ENCODE results near the gene DOLK. TPM values are rescaled to one million over a fixed set of nuclear protein-coding genes. Genes with fewer than 3 reads are reported as not detected.

Gene DOLK
- polyA plus RNA-seq (21.8 to 33.5 TPM (median 27.1 TPM) in 3 replicates), polyA minus RNA-seq (40.4 to 52.8 TPM (median 50.8 TPM) in 3 replicates)
- 3.1 TPM for polyA plus RNA-seq (2011; ENCODE audit: low read depth)
- polyA plus RNA-seq (2011; cell fraction: cytosol; rRNA removed) = 12.1 and 12.4 TPM in 2 replicates
- 38.8 and 40.3 TPM in 2 replicates for polyA plus RNA-seq (2011; cell fraction: nucleus; rRNA removed)
- polyA plus RNA-seq (2012; ENCODE audit: low replicate concordance) = 13.1 and 23.2 TPM in 2 replicates
- 24.6 TPM for polyA minus RNA-seq (2011; cell fraction: cytosol; rRNA and poly(A)+ RNA removed)
- 30.9 and 33.5 TPM in 2 replicates for polyA minus RNA-seq (2011; cell fraction: nucleus; rRNA and poly(A)+ RNA removed)

DNA sequence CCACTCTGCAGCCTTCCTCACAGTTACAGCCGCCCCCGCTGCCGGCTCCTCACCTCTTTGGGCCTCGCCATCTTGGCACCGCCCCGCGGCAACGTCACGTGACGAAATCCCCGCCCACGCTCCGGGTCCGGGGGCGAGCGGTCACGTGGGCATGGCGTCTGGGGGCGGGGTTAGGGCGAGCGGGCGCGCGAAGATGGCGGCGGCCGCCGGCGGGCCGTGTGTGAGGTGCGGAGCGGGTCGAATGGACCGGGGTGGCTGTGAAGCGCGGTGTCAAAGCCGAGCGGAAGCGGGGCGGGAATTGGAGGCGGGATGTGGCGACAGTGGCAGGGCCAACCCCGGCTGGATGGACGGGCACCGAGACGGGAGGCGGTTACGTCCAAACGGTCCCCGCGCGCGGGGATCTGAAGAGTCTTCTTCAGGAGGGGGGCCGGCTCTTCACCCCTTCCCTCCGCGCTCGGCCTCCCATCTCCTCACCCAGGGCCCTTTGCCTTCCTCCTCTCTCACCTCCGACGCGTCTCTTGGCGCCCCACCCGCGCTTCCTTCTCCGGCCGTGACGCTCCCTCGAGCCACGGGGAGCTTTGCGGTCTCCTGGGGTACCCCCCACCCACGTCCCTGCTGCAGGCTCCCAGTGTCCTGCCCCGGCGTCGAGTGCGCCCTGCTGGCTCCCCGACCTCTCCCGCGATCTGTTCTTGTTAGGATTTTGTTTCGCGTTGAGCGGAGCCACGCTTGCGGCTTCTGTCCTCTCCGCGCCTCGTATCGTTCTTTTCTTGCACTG, at the start of gene DOLK, which contains the start of gene NUP188:
Gene DOLK, minus strand, starts transcription at position 77 of the 775 bp plus-strand sequence. CDS start 300 bp downstream, outside the sequence.
Gene NUP188, plus strand, starts transcription at position 173 of the 775 bp plus-strand sequence. Its CDS starts 21 bp downstream, at position 194.
- Histone ChIP-seq H3K9me3 (ENCODE audit: control insufficient read depth, low read depth, low read length) (no peaks in the 10 kb centered on the region), H3K4me3 (ENCODE audit: control insufficient read depth in 2 of 3, extremely low read depth in 1 of 3, insufficient read depth in 2 of 3, low read depth in 1 of 3, low read length in 3 of 3) (peak within 1 kb of the TSS; percentile 86 to 97 (median 95)), H3K4me1 (ENCODE audit: control insufficient read depth, extremely low read depth, insufficient read depth, low read length) (peaks cover 9% of the 10 kb centered on the region), H3K9ac (ENCODE audit: control insufficient read depth, extremely low read depth, insufficient read depth, low read length) (peak within 1 kb of the TSS; percentile 96), H3K4me2 (ENCODE audit: control insufficient read depth, extremely low read depth, insufficient read depth, low read depth, low read length) (peak within 1 kb of the TSS; percentile 96), H3K36me3 (ENCODE audit: control insufficient read depth in 2 of 2, extremely low read depth in 1 of 2, insufficient read depth in 2 of 2, low read length in 2 of 2) (peaks cover 3 to 5% of the 10 kb centered on the region in 2 experiments), H3K9me1 (ENCODE audit: control insufficient read depth, extremely low read depth, insufficient read depth, low read length) (no peaks in the 10 kb centered on the region), H2AFZ (ENCODE audit: control insufficient read depth, low read length) (peak within 1 kb of the TSS; percentile 99), H3K27ac (ENCODE audit: control insufficient read depth, insufficient read depth, low read length) (peak within 1 kb of the TSS; percentile 93), H3K27me3 (ENCODE audit: control insufficient read depth, extremely low read depth, insufficient read depth, low read length) (no peaks in the 10 kb centered on the region), H4K20me1 (ENCODE audit: control insufficient read depth, extremely low read depth, insufficient read depth, low read length) (no peaks in the 10 kb centered on the region), H3K79me2 (ENCODE audit: control insufficient read depth, insufficient read depth, low read length) (peaks cover 32% of the 10 kb centered on the region)
- TF ChIP-seq EZH2 (IDR thresholded peaks at IDR 0.05; ENCODE audit: low read length) (no peak), CTCF (optimal IDR thresholded peaks at IDR 0.05 in 1 of 3, IDR thresholded peaks at IDR 0.05 in 1 of 3, conservative IDR thresholded peaks at IDR 0.05 in 1 of 3; ENCODE audit: extremely low read depth in 1 of 3, insufficient read depth in 2 of 3, low read length in 3 of 3) (peak in 1 of 3 experiments; percentile 0)
- FAIRE-seq = no peak
- no peak for DNase-seq (ENCODE audit: low read depth, low spot score)
- dilution Hi-C loops (cut with MboI; ENCODE audit: extremely low pct_ligation_motif_present, low sequenced_read_pairs) = no loop called here

GRCh38 chr9:128995791-128996190, 48.4 kb upstream of the DOLK start:
- no peaks in the 10 kb centered on the region for H3K9me3 ChIP-seq (ENCODE audit: control insufficient read depth, low read depth, low read length)
- H4K20me1 ChIP-seq (ENCODE audit: control insufficient read depth, extremely low read depth, insufficient read depth, low read length) = no peaks in the 10 kb centered on the region
- no peaks in the 10 kb centered on the region for H3K27me3 ChIP-seq (ENCODE audit: control insufficient read depth, extremely low read depth, insufficient read depth, low read length)
- H3K79me2 ChIP-seq (ENCODE audit: control insufficient read depth, insufficient read depth, low read length) = no peaks in the 10 kb centered on the region
- H3K9ac ChIP-seq (ENCODE audit: control insufficient read depth, extremely low read depth, insufficient read depth, low read length) = no peak overlapping the region
- TF ChIP-seq EZH2 (IDR thresholded peaks at IDR 0.05; ENCODE audit: low read length) (no peak), CTCF (optimal IDR thresholded peaks at IDR 0.05 in 1 of 3, IDR thresholded peaks at IDR 0.05 in 1 of 3, conservative IDR thresholded peaks at IDR 0.05 in 1 of 3; ENCODE audit: extremely low read depth in 1 of 3, insufficient read depth in 2 of 3, low read length in 3 of 3) (no peak)
- dilution Hi-C loops (cut with MboI; ENCODE audit: extremely low pct_ligation_motif_present, low sequenced_read_pairs) = no loop called here
- no peak overlapping the region for H2AFZ ChIP-seq (ENCODE audit: control insufficient read depth, low read length)
- no peak overlapping the region for H3K4me3 ChIP-seq (ENCODE audit: control insufficient read depth in 2 of 3, extremely low read depth in 1 of 3, insufficient read depth in 2 of 3, low read depth in 1 of 3, low read length in 3 of 3)
- FAIRE-seq (no peak), DNase-seq (ENCODE audit: low read depth, low spot score) (no peak)
- peaks cover 7% of the 10 kb centered on the region for H3K4me1 ChIP-seq (ENCODE audit: control insufficient read depth, extremely low read depth, insufficient read depth, low read length)
- no peaks in the 10 kb centered on the region for H3K9me1 ChIP-seq (ENCODE audit: control insufficient read depth, extremely low read depth, insufficient read depth, low read length)
- peaks cover 37 to 51% of the 10 kb centered on the region in 2 experiments for H3K36me3 ChIP-seq (ENCODE audit: control insufficient read depth in 2 of 2, extremely low read depth in 1 of 2, insufficient read depth in 2 of 2, low read length in 2 of 2)
- H3K4me2 ChIP-seq (ENCODE audit: control insufficient read depth, extremely low read depth, insufficient read depth, low read depth, low read length) = no peak overlapping the region
- H3K27ac ChIP-seq (ENCODE audit: control insufficient read depth, insufficient read depth, low read length) = no peak overlapping the region

Data from keratinocyte (primary cell).